ENCODE data around the gene SHC3.

Gene SHC3

GRCh38 chr9:88975966-88976889 lies 202.4 kb downstream of the SHC3 start:
- DNase-seq: no peak

- no peak for DNase-seq
These were observed 204.0 kb downstream of the SHC3 start for GRCh38 chr9:88974641-88975040.

GRCh38 chr9:88973281-88974045 lies 205.2 kb downstream of the SHC3 start:
- no peak for DNase-seq

GRCh38 chr9:88972401-88972800 lies 206.2 kb downstream of the SHC3 start:
- no peak for DNase-seq

GRCh38 chr9:88971131-88971960 lies 207.3 kb downstream of the SHC3 start:
- DNase-seq: no peak

- no peak for DNase-seq
These were observed 208.8 kb downstream of the SHC3 start for GRCh38 chr9:88969646-88970373.

GRCh38 chr9:88968799-88969198 lies 209.8 kb downstream of the SHC3 start:
- DNase-seq: no peak

- DNase-seq: no peak
These were observed 211.5 kb downstream of the SHC3 start for GRCh38 chr9:88966894-88967676.

GRCh38 chr9:88965473-88965872 lies 213.1 kb downstream of the SHC3 start:
- DNase-seq: no peak

- no peak for DNase-seq
These were observed 218.0 kb downstream of the SHC3 start for GRCh38 chr9:88960632-88961031.

GRCh38 chr9:88959727-88960469 lies 218.7 kb downstream of the SHC3 start:
- DNase-seq: no peak

- DNase-seq: no peak
These were observed 221.1 kb downstream of the SHC3 start for GRCh38 chr9:88957526-88957925.

All from CD4-positive, alpha-beta T cell treated with Interleukin-4 for 4 hours (primary cell).